DMS79 (cell line): ENCODE measurements around the gene TRIM23.
A peak's percentile ranks its signal among the peaks of the same experiment; 100 is the strongest.
"Not testable (repeated sequence)": the region's sequence is repeated elsewhere in the genome, so short reads cannot be mapped to it uniquely, and the experiment has no call there.

Experiments
- DNase-seq: peaks from one replicate; lab custom pipeline; 2025; lab: John Stamatoyannopoulos, UW

Gene TRIM23

DNA sequence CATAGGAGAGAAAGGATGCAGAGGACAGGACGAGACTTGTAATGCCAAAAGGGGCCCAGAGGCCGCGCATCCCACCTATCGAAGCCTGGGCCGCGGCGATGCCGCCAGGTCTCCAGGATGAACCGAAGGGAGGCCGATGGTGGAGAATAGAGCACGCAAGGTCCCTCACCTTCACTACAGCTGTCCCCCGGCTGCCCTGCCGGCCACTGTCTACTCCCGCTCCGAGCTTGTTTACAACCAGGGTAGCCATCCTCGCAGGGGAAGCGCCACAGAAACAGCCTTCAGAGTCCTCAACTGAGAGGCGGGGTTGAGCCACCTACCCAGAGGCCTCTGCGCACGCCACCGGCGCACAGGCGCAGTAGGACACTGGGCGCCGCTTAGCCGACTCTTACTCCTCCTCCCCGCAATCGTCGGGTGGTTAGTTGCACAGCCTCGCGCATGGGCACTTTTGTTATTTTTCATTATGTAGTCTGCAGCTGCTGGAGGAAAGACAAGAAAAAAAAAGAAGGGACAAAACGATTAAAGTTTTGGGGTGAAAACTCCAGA, at the start of gene TRIM23:
Gene TRIM23, minus strand, starts transcription at position 309 of the 546 bp plus-strand sequence. Its CDS starts 59 bp downstream, at position 250.
- DNase-seq: peak; percentile 59

DNA sequence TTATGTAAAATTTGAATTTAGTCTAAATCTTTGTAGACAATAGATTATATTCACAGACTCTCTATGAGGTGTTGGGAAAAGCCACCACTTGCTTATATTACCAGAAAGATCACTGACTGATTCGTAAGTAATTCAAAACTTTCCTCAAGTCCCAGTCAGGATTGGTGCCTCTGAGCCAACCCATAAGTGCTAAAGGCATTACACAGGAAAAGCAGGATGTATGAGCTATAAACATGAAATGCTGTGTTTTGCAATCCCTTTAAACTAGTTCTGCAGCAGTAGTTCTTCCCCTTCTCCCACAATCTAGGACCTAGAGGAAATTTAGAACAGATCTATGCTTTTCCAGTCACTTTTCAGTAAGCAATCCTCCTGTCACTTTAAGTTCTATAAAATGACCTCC, 48.7 kb upstream of the TRIM23 start:
- DNase-seq: no peak

DNA sequence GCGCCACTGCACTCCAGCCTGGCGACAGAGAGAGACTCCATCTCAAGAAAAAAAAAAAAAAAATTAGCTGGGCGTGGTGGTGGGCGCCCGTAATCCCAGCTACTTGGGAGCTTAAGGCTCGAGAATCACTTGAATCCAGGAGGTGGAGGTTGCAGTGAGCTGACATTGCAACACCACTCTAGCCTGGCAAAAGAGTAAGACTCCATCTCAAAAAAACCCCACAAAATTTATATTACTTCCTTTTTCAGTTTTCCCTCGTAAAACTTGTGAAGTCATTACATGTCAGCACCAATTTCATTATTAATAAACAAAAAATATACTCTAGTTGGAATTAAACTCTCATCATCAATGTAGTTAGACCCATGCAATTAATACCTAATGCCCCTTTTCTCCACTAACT, 44.6 kb upstream of the TRIM23 start:
- no peak for DNase-seq

DNA sequence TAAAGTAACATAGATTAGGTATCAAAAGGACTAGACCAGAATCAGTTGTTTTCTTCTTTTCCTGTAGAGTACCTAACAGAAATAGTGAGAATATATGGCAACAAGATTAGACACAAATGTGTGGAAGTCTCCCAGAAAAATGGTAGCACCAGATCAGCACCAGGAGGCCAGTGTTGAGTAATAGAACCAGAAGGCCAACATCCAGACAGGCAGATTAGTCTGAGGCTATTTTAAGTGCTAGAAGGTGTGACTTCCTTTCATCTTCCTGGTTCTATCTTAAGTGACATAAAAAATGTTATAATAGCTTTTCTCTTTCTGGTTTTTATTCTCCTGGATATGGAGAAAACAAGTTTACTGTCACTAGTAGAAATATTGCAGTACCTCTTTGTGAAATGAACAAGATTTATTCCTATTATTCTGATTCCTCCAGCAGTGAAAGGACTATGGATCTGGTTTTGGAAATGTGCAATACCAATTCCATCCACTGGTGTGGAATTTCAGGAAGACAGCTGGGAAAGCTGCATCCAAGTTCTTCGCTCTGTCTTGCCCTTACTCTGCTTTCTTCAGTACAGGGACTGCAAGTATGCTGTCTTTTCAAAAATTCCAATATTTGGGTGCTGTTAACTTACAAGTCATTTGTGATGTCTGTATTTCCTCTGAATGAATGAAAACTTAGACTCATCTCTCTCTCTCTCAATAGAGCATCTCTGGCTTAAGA, 39.8 kb upstream of the TRIM23 start:
- DNase-seq: no peak

DNA sequence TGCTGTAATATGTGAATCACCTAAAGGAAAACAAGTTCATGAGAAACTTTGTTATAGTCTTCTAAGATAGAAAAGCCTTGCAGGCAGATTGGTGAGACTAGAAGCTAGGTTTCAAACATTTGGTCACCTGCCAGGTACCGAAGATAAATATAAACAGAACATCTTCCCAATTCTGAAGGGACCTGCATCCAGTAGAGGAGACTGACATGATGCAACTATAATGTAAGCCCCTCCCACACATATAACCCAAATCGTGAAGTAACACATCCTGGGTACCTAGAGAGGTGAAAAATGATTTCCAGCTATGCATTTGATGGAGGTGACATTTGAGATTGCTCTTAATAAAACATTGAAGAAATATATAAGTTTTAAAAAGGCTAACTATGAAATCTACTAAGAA, 30.6 kb upstream of the TRIM23 start:
- DNase-seq: no peak

DNA sequence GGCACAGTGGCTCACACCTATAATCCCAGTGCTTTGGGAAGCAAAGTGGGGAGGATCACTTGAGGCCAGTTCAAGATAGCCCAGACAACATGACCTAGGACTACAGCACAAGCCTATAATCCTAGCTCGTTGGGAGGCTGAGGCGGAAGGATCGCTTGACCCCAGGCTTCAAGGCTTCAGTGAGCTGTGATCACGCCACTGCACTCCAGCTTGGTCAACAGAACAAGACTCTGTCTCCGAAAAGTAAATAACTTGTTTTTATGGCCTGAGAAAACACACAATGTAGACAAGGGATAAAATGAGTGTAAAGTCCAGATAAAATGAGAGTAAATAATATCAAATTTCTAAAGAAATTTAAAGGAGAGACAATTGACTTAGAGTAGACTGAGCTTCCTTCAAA, 27.0 kb upstream of the TRIM23 start:
- DNase-seq: no peak

DNA sequence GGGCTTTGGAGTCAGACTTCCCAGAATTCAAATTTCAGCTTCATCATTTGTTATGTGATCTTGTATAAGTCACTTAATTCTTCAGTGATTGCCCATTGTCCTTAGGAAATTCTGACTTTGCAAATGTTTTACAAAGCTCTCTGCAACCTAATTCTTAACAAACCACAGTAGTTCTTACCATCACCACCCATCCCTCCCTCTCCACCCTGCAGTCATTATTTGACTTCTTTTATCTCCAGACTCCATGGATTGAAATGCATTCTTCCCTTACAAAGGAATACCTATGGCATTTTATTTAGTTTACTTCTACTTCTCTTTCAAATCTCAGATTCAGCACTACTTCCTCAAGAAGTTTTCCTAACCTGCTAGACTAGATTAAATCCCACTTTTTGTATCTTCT, 23.8 kb upstream of the TRIM23 start:
- DNase-seq: no peak

DNA sequence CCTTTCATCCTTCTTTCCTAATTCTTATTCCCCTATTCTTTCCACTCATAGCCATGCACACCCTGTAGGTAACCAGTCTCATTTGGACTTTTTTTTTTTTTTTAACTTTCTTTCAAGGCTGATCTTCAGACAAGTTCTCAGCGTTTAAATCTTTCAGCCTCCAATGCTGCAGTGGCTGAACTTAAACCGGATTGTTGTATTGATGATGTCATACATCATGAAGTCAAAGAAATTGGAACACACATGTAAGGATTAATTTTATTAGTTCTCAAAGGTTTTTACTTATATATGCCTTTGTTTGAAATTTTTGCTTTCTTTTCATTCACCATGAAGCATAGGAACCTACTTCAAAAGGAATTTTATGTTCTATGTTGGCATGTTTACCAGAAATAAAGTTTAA, 22.8 kb upstream of the TRIM23 start:
- DNase-seq: no peak

DNA sequence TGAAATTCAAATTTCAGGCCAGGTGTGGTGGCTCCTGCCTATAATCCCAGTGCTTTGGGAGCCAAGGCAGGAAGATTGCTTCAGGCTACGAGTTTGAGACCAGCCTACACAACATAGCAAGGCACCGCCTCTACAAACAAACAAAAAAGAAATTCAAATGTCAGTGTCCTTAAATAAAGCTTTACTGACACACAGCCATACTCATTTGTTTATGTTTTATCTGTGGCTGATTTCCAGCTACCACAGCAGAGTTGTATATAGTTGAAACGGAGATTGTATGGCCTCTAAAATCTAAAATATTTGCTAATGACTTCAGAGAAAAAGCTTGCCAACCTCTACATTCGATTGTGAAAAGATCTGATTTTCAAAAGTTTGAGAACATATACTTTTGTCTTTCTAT, 16.1 kb upstream of the TRIM23 start:
- no peak for DNase-seq

DNA sequence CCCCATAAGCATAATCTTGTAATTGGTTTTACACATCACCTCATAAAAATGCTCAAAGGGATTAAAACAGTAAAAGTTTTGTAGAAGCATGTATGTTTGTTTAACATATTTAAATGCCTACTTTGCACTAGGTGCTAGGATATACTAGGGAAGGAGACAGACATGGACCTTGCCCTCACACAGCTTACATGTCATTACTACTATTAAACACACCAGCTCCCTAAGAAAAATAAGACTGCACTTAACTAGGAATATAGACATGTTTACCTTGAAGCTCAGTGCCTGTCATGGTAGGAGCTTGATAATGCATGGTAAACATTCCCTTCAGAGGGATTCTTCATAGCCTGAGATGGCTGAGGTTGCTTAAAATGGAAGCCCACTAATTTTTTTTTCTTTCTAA, 6.8 kb upstream of the TRIM23 start:
- no peak for DNase-seq

DNA sequence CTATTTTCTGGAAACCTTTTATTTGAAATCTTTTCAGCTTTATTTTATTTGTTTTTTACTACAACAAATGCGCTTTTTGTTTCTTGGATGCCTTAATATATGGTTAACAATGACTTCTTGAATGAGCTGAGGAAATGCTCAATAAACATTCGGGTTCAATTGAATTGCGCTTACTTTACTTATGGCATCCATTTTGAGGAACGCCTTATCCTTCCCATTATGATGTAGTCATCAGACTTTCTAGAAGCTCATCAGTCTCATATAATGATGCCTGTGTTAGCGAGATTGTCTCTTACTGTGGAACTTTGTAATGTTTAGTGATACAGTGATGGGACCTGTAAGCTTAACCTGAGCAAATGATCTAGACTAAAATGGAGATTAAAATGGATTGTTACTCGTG, 1.6 kb upstream of the TRIM23 start:
- no peak for DNase-seq

DNA sequence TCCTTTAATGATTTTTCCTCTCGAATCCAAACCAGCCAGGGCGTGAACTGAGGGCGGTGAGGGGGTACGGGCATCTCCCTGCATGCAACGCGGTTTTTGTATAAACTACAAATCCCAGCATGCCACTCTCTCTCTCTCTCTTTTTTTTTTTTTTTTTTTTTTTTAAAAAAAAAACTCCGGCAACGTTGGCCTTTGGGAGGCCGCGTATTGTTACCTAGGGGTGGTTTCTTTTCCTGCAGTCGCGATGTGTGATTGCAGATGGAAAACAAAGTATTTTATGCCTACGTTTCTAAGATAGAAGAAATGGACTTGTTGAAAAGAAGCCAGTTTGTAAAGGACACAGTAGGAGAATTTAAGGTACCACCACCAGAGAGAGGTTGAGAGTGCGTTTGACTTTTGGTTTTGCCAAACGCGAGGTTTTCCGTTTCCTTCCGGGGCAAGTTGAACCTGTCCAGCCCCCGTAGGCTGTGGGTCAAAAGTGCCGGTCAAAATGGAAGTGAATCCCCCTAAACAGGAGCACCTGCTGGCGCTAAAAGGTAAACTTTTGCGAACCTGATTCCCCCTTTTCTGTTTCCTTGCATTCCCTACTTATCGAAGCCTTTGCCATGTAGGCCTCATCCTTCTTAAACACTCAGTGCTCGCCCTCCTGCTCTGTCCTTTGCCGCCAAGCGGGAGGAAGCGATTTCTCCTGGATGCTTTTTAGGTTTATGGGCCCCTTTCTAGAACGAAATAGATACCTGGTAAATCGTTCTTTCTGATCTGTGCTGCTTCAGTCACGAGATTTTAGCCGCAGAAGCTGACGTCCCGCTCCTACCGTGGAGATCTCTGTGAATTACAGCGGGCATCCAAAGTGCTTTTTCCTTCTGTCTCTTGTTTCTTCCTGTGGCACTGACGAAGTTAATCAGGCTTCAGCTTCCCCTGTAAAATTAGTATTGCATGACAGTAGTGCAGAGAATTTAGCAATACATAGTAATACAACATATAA, 730 bp upstream of the TRIM23 start, which contains the start of the genes SHLD3 and TRAPPC13:
Gene SHLD3, plus strand, starts transcription at position 457 of the 985 bp plus-strand sequence. CDS start 4,561 bp downstream, outside the sequence.
Gene TRAPPC13, plus strand, starts transcription at position 457 of the 985 bp plus-strand sequence. Its CDS starts 34 bp downstream, at position 491.
- peak; percentile 64 for DNase-seq

DNA sequence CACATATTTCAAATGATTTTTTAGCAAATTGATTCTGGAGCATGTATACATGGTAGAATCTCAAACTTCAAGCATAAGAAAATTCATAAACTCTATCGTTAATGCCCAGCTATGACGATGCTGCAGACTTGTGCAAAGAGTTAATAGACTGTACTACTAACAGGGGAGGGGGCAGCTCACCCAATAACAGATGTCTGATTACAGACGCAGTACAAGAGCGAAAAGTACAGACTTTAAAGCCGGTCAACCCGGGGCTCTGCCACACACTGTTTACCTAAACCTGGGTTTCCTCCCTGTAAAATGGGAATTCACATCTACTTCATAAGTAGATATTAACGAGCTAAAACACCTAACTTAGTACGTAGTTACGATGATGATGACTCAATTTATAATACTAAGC, 651 bp downstream of the TRIM23 start:
- no peak for DNase-seq

DNA sequence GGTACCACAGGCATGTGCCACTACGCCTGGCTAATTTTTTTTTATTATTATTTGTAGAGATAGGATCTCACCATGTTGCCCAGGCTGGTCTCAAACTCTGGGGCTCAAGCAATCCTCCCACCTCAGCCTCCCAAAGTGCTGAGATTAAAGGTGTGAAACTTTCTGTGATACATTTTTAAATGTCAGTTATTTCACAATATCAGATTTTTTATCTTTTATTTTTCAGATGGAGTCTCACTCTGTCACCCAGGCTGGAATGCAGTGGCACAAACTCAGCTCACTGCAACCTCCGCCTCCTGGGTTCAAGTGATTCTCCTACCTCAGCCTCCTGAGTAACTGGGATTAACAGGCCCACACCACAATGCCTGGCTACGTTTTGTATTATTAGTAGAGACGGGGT, 2.2 kb downstream of the TRIM23 start:
- not testable (repeated sequence) for DNase-seq

DNA sequence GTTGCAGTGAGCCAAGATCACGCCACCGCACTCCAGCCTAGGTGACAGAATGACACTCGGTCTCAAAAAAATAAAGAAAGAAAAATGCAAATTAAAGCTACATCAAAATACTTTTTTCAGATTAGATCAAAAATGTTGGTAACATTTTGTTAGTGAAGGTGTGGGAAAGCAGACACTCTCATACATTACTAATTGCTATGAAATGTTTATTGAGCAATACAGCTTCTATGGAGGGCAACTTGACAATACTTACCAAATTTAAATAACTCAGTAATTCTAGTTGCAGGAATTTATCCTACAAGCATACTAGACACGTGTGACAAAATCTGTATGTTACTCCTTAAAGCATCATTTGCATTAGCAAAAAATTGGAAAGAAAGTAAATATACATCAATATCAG, 4.1 kb downstream of the TRIM23 start:
- DNase-seq: no peak

DNA sequence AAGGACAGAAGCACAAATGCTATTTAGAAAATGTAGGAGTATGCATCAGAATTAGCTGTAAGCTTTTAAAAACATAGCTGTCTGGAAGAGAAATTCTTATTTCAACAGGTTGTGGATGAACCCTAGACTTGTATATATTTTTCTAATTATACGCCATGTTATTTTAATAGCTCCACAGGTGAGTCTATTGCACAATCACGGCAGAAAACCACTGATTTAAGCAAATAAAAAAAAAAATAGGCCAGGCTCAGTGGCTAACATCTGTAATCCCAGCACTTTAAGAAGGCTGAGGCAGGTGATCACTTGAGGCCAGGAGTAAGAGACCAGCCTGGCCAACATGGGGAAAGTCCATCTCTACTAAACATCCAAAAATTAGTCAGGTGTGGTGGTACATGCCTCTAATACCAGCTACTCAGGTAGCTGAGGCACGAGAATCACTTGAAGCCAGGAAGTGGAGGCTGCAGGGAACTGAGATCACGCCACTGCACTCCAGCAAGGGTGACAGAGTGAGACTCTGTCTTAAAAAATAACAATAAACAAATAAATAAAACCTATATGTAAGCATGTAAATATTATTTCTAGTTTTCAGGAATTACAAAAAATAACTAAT, 11.7 kb downstream of the TRIM23 start:
- DNase-seq: no peak

DNA sequence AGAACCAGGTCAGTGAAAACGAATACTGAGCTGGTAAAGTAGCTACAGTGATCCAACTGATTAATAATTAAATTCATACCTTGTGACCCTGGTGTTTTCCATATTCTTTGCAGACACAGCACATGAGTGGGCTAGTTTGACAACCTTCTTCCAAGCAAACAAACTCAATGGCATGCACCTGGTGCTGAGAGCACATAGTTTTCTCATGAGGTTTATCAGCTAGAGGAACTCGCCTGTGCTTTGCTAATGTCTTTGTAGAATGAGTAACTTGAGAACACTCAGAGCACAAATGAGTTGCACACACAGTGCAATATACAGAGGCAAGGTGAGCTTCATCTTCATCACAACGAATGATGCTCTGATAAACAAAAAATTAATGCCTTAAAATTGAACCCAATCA, 12.6 kb downstream of the TRIM23 start:
- DNase-seq: peak; percentile 23

DNA sequence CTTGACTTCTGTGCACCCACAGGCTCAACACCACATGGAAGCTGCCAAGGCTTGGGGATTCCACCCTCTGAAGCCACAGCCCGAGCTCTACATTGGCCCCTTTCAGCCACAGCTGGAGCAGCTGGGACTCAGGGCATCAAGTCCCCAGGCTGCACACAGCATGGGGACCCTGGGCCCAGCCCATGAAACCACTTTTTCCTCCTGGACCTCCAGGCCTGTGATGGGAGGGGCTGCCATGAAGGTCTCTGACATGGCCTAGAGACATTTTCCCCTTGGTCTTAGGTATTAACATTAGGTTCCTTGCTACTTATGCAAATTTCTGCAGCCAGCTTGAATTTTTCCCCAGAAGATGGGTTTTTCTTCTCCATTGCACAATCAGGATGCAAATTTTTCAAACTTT, 22.4 kb downstream of the TRIM23 start:
- not testable (repeated sequence) for DNase-seq

DNA sequence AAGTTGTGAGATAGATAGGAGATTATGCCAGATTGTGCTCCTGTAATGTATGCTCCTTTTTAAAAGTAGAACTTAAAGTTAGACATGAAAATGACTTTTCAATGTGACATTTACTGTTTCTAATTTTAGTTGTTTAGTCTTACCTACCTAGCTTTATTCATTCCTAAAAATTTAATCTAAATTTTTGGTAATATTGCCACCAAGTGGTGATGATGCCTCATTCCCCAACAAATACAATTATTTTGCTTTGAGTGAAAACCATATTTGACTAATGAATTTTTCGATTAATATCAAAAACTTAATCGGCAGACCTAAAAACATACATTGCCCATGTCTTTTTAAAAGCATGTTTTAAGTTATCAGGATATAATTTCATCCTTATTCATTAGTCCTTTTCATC, 35.4 kb downstream of the TRIM23 start:
- DNase-seq: no peak

DNA sequence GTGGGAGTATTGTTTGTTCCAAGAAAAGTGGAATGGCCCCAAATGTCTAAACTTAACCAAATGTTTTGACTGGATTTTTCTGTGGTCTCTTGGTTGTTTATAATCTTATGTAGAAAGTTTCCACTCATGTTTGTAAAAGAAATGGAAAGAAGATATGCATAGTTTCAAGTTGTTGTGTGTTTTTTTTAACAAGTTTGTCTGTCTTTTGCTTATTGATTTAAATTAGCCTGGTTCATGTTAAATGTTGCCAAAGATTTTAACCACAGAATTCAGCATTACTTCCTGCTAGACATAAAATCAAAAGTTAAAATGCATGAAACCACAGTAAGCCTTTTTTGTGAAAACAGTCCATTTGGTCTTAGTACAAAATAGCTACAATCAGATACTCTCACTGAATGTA, 47.0 kb downstream of the TRIM23 start:
- DNase-seq: no peak

DNA sequence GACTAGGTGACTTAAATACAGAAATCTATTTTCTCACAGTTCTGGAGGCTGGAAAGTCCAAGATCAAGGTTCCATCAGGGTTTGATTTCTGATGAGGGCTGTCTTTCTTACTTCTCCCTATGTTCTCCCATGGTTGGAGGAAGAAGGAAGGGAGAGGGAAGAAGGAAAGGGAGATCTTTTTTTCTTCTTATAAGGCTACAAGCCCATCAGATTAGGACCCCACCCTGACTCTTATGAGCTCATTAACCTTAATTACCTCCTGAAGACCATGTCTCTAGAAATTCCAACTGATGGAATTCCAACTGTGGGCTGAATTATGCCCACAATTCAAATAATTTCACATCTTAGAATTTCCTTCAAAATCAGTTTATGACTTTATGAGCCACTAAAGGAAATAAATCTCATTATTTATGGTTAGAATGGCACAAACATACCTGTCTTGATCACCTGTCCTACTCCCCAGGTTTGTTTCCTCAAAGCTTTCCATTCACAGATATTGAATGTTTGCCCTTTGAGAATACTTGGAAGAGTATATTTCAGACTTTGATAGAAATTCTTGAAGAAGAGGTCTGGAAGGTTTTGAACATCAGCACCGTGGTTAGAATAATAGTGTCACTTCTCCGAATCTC, 53.4 kb downstream of the TRIM23 start:
- DNase-seq: no peak

DNA sequence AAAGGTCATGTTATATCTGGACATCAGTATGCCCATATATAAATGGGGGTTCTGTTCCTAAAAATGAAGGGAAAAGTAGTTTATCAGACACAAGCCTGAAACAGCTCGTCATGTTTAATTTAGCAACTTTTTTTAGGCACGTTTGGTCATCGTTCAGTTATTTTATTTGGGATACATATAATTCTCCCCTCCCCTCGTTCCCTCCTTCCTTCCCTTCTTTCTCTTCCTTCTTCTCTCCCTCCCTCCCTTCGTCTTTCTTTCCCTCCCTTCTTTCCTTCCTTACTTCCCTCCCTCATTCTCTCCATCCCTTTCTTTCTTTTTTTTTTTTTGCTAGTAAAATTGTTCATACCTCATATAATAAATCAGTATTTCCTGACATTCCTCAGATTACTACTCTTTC, 57.6 kb downstream of the TRIM23 start:
- no peak for DNase-seq
